Tibial nerve (tissue), 4 donors: ENCODE results near the gene PRKAG2.

Experiments used
- EP300 ChIP-seq, 2 donors: sonication (generic); formaldehyde crosslinking; IDR thresholded peaks; one replicate each; pipeline ENCODE4 v1.6.1; 2017; ENCODE audit warnings: antibody characterized with exemption in 2 of 2, mild to moderate bottlenecking in 1 of 2
- POLR2A ChIP-seq, 2 donors: fragments of 450-650 bp; IDR thresholded peaks; one replicate each; pipeline ENCODE4 v1.6.1; 2017; ENCODE audit warnings: antibody characterized with exemption in 2 of 2, mild to moderate bottlenecking in 2 of 2, moderate library complexity in 2 of 2
- TF ChIP-seq, protein P1 (sequence below), 5 experiments: fragments of 200-600 bp in 3 of 5; fragments of 450-650 bp in 2 of 5; sonication (generic) in 3 of 5; IDR thresholded peaks; one replicate each; pipeline ENCODE4 v1.5.1; 2016 to 2019; ENCODE audit warnings: antibody characterized with exemption in 5 of 5, mild to moderate bottlenecking in 3 of 5, moderate library complexity in 2 of 5

DNA sequence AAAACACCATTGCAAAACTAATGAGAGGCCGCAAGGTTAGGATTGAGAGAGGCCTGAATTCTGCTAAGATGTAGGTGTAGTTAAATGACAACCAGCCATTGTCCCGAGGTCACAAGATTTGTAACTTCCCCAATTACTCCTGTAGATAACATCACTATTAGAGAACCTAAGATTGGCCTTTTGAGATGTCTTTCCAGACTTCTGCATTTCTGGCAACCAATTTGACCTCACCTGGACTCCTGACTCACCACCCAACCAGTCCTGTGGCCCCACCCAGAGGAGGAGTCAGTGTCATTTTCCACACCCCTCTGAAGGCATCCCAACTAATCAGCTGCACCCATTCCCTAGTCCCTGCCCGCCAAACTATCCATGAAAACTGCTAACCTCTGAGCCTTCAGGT lies 115.7 kb downstream of the PRKAG2 start:
- TF ChIP-seq, protein P1, sequence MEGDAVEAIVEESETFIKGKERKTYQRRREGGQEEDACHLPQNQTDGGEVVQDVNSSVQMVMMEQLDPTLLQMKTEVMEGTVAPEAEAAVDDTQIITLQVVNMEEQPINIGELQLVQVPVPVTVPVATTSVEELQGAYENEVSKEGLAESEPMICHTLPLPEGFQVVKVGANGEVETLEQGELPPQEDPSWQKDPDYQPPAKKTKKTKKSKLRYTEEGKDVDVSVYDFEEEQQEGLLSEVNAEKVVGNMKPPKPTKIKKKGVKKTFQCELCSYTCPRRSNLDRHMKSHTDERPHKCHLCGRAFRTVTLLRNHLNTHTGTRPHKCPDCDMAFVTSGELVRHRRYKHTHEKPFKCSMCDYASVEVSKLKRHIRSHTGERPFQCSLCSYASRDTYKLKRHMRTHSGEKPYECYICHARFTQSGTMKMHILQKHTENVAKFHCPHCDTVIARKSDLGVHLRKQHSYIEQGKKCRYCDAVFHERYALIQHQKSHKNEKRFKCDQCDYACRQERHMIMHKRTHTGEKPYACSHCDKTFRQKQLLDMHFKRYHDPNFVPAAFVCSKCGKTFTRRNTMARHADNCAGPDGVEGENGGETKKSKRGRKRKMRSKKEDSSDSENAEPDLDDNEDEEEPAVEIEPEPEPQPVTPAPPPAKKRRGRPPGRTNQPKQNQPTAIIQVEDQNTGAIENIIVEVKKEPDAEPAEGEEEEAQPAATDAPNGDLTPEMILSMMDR (IDR thresholded peaks at IDR 0.05) = no peak
- TF ChIP-seq POLR2A (IDR thresholded peaks at IDR 0.05) (no peak), EP300 (IDR thresholded peaks at IDR 0.05) (no peak)
